Panc1 (cell line): Measurements from ENCODE around the gene RSRP1. TPM values are rescaled to one million over a fixed set of nuclear protein-coding genes. Genes with fewer than 3 reads are reported as not detected.

Source experiments
- ATAC-seq: fragments of 200-7000 bp; cut with Tn5 transposase; 2 replicates; pipeline ENCODE4 v1.9.1; 2020; ENCODE audit warnings: mild to moderate bottlenecking, moderate library complexity
- BruUV-seq: library from RNA; stranded (reverse); fragments of 400-500 nt; replicated peaks from 2 replicates; lab custom pipeline; 2021; lab: Mats Ljungman, UMichigan
- CTCF ChIA-PET: fragments of 300-600 bp; sonication (Branson Sonifier 250); formaldehyde crosslinking; loops from one replicate; lab custom pipeline; 2022; ENCODE audit warnings: antibody characterized with exemption; lab: Charles Lee
- POLR2A ChIA-PET: fragments of 300-600 bp; sonication (Branson Sonifier 250); formaldehyde crosslinking; loops from one replicate; lab custom pipeline; 2022; ENCODE audit warnings: antibody characterized with exemption; lab: Charles Lee
- DNase-seq: peaks from one replicate; pipeline ENCODE4 v3.0.0-alpha.2; 2010; ENCODE audit warnings: low read depth, low spot score
- H3K27ac ChIP-seq: 2 replicates; pipeline ENCODE4 v1.5.1; 2011; ENCODE audit warnings: mild to moderate bottlenecking, low read length, inconsistent platforms
- H3K27me3 ChIP-seq: fragments of 200-500 bp; sonication (Bioruptor generic); 2 replicates; pipeline ENCODE4 v1.6.0; 2014; ENCODE audit warnings: low read length, inconsistent platforms; ENCODE audit not compliant: control insufficient read depth, insufficient read depth
- H3K36me3 ChIP-seq: fragments of 200-500 bp; sonication (Bioruptor generic); 2 replicates; pipeline ENCODE4 v1.5.1; 2014; ENCODE audit warnings: inconsistent platforms, mild to moderate bottlenecking, low read length, moderate library complexity; ENCODE audit not compliant: control insufficient read depth, insufficient read depth
- H3K4me1 ChIP-seq: 2 replicates; pipeline ENCODE4 v1.5.1; 2011; ENCODE audit warnings: inconsistent platforms, mild to moderate bottlenecking, low read length, moderate library complexity; ENCODE audit not compliant: control insufficient read depth, insufficient read depth
- H3K4me3 ChIP-seq, 2 experiments: 2 replicates each; pipeline ENCODE4 v1.5.1; 2011 to 2012; ENCODE audit warnings: low read depth in 2 of 2, low read length in 2 of 2, mild to moderate bottlenecking in 2 of 2, inconsistent platforms in 1 of 2, moderate library complexity in 1 of 2
- H3K9me3 ChIP-seq: fragments of 200-500 bp; sonication (Bioruptor generic); 2 replicates; pipeline ENCODE4 v1.5.1; 2014; ENCODE audit warnings: low read depth, mild to moderate bottlenecking, inconsistent platforms, low read length, moderate library complexity; ENCODE audit not compliant: control insufficient read depth, insufficient read depth
- CTCF ChIP-seq: fragments of 450-650 bp; IDR thresholded peaks from 2 replicates; pipeline ENCODE4 v1.5.1; 2017; ENCODE audit warnings: mild to moderate bottlenecking
- POLR2AphosphoS5 ChIP-seq: IDR thresholded peaks from 2 replicates; pipeline ENCODE4 v1.6.1; 2012; ENCODE audit warnings: mild to moderate bottlenecking, low read depth, low read length, moderate library complexity
- REST ChIP-seq, 2 experiments: IDR thresholded peaks; 2 replicates each; pipeline ENCODE4 v1.6.1; 2011 to 2012; ENCODE audit warnings: low read depth in 2 of 2, control low read depth in 1 of 2, low read length in 1 of 2, mild to moderate bottlenecking in 1 of 2, moderate library complexity in 1 of 2; ENCODE audit not compliant: insufficient read depth in 1 of 2
- SIN3A ChIP-seq: IDR thresholded peaks from 2 replicates; pipeline ENCODE4 v1.6.1; 2012; ENCODE audit warnings: low read depth, mild to moderate bottlenecking, low read length, moderate library complexity, borderline replicate concordance; ENCODE audit not compliant: insufficient read depth
- TCF7L2 ChIP-seq: IDR thresholded peaks from 2 replicates; pipeline ENCODE4 v1.6.1; 2011; ENCODE audit warnings: mild to moderate bottlenecking, low read depth, low read length, inconsistent platforms
- in situ Hi-C: cut with HindIII; loops from 2 replicates; pipeline ENCODE4 v1.10.0; 2016; ENCODE audit warnings: low sequenced_read_pairs, low pct_unique_long_range_greater_than_20kb
- intact Hi-C: fragments of 100-400 bp; cut with micrococcal nuclease; formaldehyde crosslinking; loops from one replicate; pipeline ENCODE4 v1.10.0; 2022; ENCODE audit not compliant: unreplicated experiment
- total RNA-seq: library from RNA; stranded (reverse); gene quantifications from one replicate; pipeline ENCODE4 v1.2.1, GENCODE V29; 2021; ENCODE audit not compliant: unreplicated experiment

RSRP1 gene
- total RNA-seq, 1 experiment from 2014 or later = 104 TPM

GRCh38 chr1:25232027-25232865 lies 15.0 kb downstream of the RSRP1 start, which contains the start of gene SYF2:
Gene SYF2 (minus strand): TSS chr1:25232502. CDS start chr1:25232467, 35 bp downstream.
- Histone ChIP-seq H3K9me3 (no peaks in the 10 kb centered on the region), H3K27ac (peak within 1 kb of the TSS; percentile 99), H3K4me1 (peaks cover 17% of the 10 kb centered on the region), H3K36me3 (peaks cover 12% of the 10 kb centered on the region), H3K4me3 (peak within 1 kb of the TSS; percentile 77 to 85), H3K27me3 (no peaks in the 10 kb centered on the region)
- peak; percentile 96 for ATAC-seq
- TF ChIP-seq POLR2AphosphoS5 = peak; percentile 80
- TF ChIP-seq REST (IDR thresholded peaks at IDR 0.05; ENCODE audit: insufficient read depth in 1 of 2, low read depth in 2 of 2, low read length in 1 of 2) = no peak
- TF ChIP-seq CTCF = no peak
- peak; percentile 97 for TF ChIP-seq SIN3A
- peak; percentile 76 for TF ChIP-seq TCF7L2
- ChIA-PET POLR2A (interaction anchor here (0.6 to 1.5 kb wide), 4 partner anchors 15 to 213 kb away, joined by 3 to 5 read pairs (median 4); partner anchors contain the start of gene RSRP1), CTCF (interaction anchor here (0.6 to 0.8 kb wide), 2 partner anchors 18 to 88 kb away, joined by 4 to 5 read pairs; no protein-coding TSS in a partner anchor)
- peak; percentile 83 for DNase-seq
- intact Hi-C loops (no loop called here), in situ Hi-C loops (no loop called here)
- BruUV-seq = TSS peak; percentile 88

GRCh38 chr1:25223471-25223870 lies 23.8 kb downstream of the RSRP1 start:
- CTCF ChIA-PET = no interaction called here
- POLR2A ChIA-PET = no interaction called here
- in situ Hi-C loops = no loop called here

More at GRCh38 chr1:25223471-25223870, 23.8 kb downstream of the RSRP1 start:
- BruUV-seq = no TSS peak
- no peaks in the 10 kb centered on the region for H3K9me3 ChIP-seq
- no peak overlapping the region for H3K27ac ChIP-seq
- DNase-seq (no peak), ATAC-seq (no peak)
- intact Hi-C loops = no loop called here
- TF ChIP-seq CTCF (no peak), REST (IDR thresholded peaks at IDR 0.05; ENCODE audit: insufficient read depth in 1 of 2, low read depth in 2 of 2, low read length in 1 of 2) (no peak), SIN3A (no peak), TCF7L2 (no peak), POLR2AphosphoS5 (no peak)
- no peaks in the 10 kb centered on the region for H3K4me1 ChIP-seq
- H3K27me3 ChIP-seq = no peaks in the 10 kb centered on the region
- H3K36me3 ChIP-seq = peaks cover 22% of the 10 kb centered on the region
- H3K4me3 ChIP-seq = no peak overlapping the region
